ENCODE data around the gene BLACAT1. TPM values are rescaled to one million over a fixed set of nuclear protein-coding genes. Genes with fewer than 3 reads are reported as not detected.

The BLACAT1 gene
- total and polyA plus RNA-seq, 4 donors: 0.44 to 2.1 (median 1.4) TPM

DNA sequence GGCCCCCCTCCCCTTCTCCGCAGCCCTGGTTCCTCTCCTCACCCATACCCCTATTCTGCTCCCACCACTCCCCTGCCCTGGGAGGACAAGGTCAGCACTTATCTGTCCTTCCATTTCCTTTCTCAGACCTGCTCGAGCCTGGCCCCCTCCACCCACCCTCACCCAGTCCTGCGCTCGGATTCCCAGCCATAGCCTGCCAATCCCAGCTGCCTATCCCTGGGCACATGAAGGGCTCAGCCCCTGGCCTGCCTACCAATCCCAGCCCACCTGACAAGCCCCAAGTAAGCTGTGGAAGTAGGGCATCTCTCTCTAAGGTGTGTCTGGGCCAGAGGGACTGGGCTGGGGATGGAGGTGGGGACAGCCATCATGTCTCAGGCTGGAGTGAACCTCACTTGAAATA is 5.4 kb downstream of the BLACAT1 start:
- 33% methylated on average over 3 of the region's 4 CpGs for WGBS (ENCODE audit: insufficient coverage)
- Histone ChIP-seq H3K27me3 (ENCODE audit: control insufficient read depth, insufficient read depth, low read length) (peaks cover 30% of the 10 kb centered on the region), H3K4me3 (ENCODE audit: low read depth, low read length) (no peak overlapping the region), H3K36me3 (ENCODE audit: control insufficient read depth, insufficient read depth, low read length) (peaks cover 15% of the 10 kb centered on the region), H3K27ac (ENCODE audit: low read depth, low read length) (no peak overlapping the region), H3K9me3 (ENCODE audit: control insufficient read depth, insufficient read depth, low read length) (no peaks in the 10 kb centered on the region), H3K4me1 (ENCODE audit: control insufficient read depth, insufficient read depth, low read length) (peaks cover 74% of the 10 kb centered on the region)
- DNase-seq (ENCODE audit: low read depth in 4 of 6, low spot score in 6 of 6): no peak

GRCh38 chr1:205449750-205450443 is 5.9 kb downstream of the BLACAT1 start:
- Histone ChIP-seq H3K36me3 (ENCODE audit: control insufficient read depth, insufficient read depth, low read length) (peaks cover 15% of the 10 kb centered on the region), H3K4me1 (ENCODE audit: control insufficient read depth, insufficient read depth, low read length) (peaks cover 75% of the 10 kb centered on the region), H3K4me3 (ENCODE audit: low read depth, low read length) (no peak overlapping the region), H3K27me3 (ENCODE audit: control insufficient read depth, insufficient read depth, low read length) (peaks cover 24% of the 10 kb centered on the region), H3K9me3 (ENCODE audit: control insufficient read depth, insufficient read depth, low read length) (no peaks in the 10 kb centered on the region), H3K27ac (ENCODE audit: low read depth, low read length) (no peak overlapping the region)
- WGBS (ENCODE audit: insufficient coverage): 25% methylated on average over 9 of the region's 18 CpGs
- peak in 1 of 6 donors; percentile 68 for DNase-seq (ENCODE audit: low read depth in 4 of 6, low spot score in 6 of 6)

- H3K4me1 ChIP-seq (ENCODE audit: control insufficient read depth, insufficient read depth, low read length): peaks cover 79% of the 10 kb centered on the region
- no peak overlapping the region for H3K27ac ChIP-seq (ENCODE audit: low read depth, low read length)
- 84% methylated on average over 4 of the region's 4 CpGs for WGBS (ENCODE audit: insufficient coverage)
- peaks cover 19% of the 10 kb centered on the region for H3K27me3 ChIP-seq (ENCODE audit: control insufficient read depth, insufficient read depth, low read length)
- H3K36me3 ChIP-seq (ENCODE audit: control insufficient read depth, insufficient read depth, low read length): peaks cover 15% of the 10 kb centered on the region
- no peak for DNase-seq (ENCODE audit: low read depth in 4 of 6, low spot score in 6 of 6)
- H3K9me3 ChIP-seq (ENCODE audit: control insufficient read depth, insufficient read depth, low read length): no peaks in the 10 kb centered on the region
- H3K4me3 ChIP-seq (ENCODE audit: low read depth, low read length): no peak overlapping the region
Observed at GRCh38 chr1:205449254-205449749, 6.5 kb downstream of the BLACAT1 start.

- Histone ChIP-seq H3K27me3 (ENCODE audit: control insufficient read depth, insufficient read depth, low read length) (peaks cover 15% of the 10 kb centered on the region), H3K36me3 (ENCODE audit: control insufficient read depth, insufficient read depth, low read length) (peaks cover 12% of the 10 kb centered on the region), H3K27ac (ENCODE audit: low read depth, low read length) (no peak overlapping the region), H3K9me3 (ENCODE audit: control insufficient read depth, insufficient read depth, low read length) (no peaks in the 10 kb centered on the region), H3K4me1 (ENCODE audit: control insufficient read depth, insufficient read depth, low read length) (peaks cover 81% of the 10 kb centered on the region), H3K4me3 (ENCODE audit: low read depth, low read length) (no peak overlapping the region)
- WGBS (ENCODE audit: insufficient coverage): 73% methylated on average over 4 of the region's 6 CpGs
- DNase-seq (ENCODE audit: low read depth in 4 of 6, low spot score in 6 of 6): no peak
Observed at GRCh38 chr1:205448540-205449253, 7.1 kb downstream of the BLACAT1 start.

GRCh38 chr1:205447457-205448341 is 8.1 kb downstream of the BLACAT1 start:
- WGBS (ENCODE audit: insufficient coverage): 50% methylated on average over 14 of the region's 19 CpGs
- DNase-seq (ENCODE audit: low read depth in 4 of 6, low spot score in 6 of 6): no peak
- Histone ChIP-seq H3K27ac (ENCODE audit: low read depth, low read length) (no peak overlapping the region), H3K4me1 (ENCODE audit: control insufficient read depth, insufficient read depth, low read length) (peaks cover 84% of the 10 kb centered on the region), H3K4me3 (ENCODE audit: low read depth, low read length) (no peak overlapping the region), H3K9me3 (ENCODE audit: control insufficient read depth, insufficient read depth, low read length) (no peaks in the 10 kb centered on the region), H3K27me3 (ENCODE audit: control insufficient read depth, insufficient read depth, low read length) (peaks cover 11% of the 10 kb centered on the region), H3K36me3 (ENCODE audit: control insufficient read depth, insufficient read depth, low read length) (peaks cover 9% of the 10 kb centered on the region)

DNA sequence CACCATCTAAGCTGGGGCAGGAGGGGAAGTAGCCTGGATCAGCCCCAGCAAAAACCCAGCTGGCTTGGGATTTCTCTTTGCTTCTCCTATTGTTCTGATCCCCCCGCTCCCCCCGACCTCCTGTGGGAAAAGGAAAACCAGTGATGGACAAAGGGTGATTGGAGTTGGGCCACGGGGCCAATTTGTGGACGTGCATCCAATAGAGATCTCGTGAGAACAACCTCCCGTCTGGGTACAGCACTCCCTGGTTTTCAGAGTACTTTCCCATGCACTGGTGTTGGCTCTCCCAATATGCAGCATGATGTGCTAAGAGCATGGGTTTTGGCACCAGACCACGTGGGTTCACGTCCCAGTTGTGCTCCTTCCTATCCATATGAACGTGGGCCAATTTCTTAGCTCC is 9.0 kb downstream of the BLACAT1 start:
- Histone ChIP-seq H3K27me3 (ENCODE audit: control insufficient read depth, insufficient read depth, low read length) (peaks cover 4% of the 10 kb centered on the region), H3K4me1 (ENCODE audit: control insufficient read depth, insufficient read depth, low read length) (peaks cover 84% of the 10 kb centered on the region), H3K27ac (ENCODE audit: low read depth, low read length) (no peak overlapping the region), H3K9me3 (ENCODE audit: control insufficient read depth, insufficient read depth, low read length) (no peaks in the 10 kb centered on the region), H3K36me3 (ENCODE audit: control insufficient read depth, insufficient read depth, low read length) (peaks cover 9% of the 10 kb centered on the region), H3K4me3 (ENCODE audit: low read depth, low read length) (no peak overlapping the region)
- 43% methylated on average over 5 of the region's 9 CpGs for WGBS (ENCODE audit: insufficient coverage)
- peak in 2 of 6 donors; percentile 50 to 78 for DNase-seq (ENCODE audit: low read depth in 4 of 6, low spot score in 6 of 6)

- no peaks in the 10 kb centered on the region for H3K9me3 ChIP-seq (ENCODE audit: control insufficient read depth, insufficient read depth, low read length)
- H3K27me3 ChIP-seq (ENCODE audit: control insufficient read depth, insufficient read depth, low read length): no peaks in the 10 kb centered on the region
- DNase-seq (ENCODE audit: low read depth in 4 of 6, low spot score in 6 of 6): no peak
- peaks cover 85% of the 10 kb centered on the region for H3K4me1 ChIP-seq (ENCODE audit: control insufficient read depth, insufficient read depth, low read length)
- peak overlapping the region; percentile 71 for H3K27ac ChIP-seq (ENCODE audit: low read depth, low read length)
- WGBS (ENCODE audit: insufficient coverage): 20% methylated on average over 3 of the region's 5 CpGs
- peaks cover 7% of the 10 kb centered on the region for H3K36me3 ChIP-seq (ENCODE audit: control insufficient read depth, insufficient read depth, low read length)
- no peak overlapping the region for H3K4me3 ChIP-seq (ENCODE audit: low read depth, low read length)
Observed at GRCh38 chr1:205445646-205445935, 10.3 kb downstream of the BLACAT1 start.

- Histone ChIP-seq H3K4me3 (ENCODE audit: low read depth, low read length) (peak overlapping the region; percentile 37), H3K36me3 (ENCODE audit: control insufficient read depth, insufficient read depth, low read length) (peaks cover 12% of the 10 kb centered on the region), H3K9me3 (ENCODE audit: control insufficient read depth, insufficient read depth, low read length) (no peaks in the 10 kb centered on the region), H3K4me1 (ENCODE audit: control insufficient read depth, insufficient read depth, low read length) (peaks cover 86% of the 10 kb centered on the region), H3K27ac (ENCODE audit: low read depth, low read length) (peak overlapping the region; percentile 75), H3K27me3 (ENCODE audit: control insufficient read depth, insufficient read depth, low read length) (no peaks in the 10 kb centered on the region)
- 7% methylated on average over 8 of the region's 18 CpGs for WGBS (ENCODE audit: insufficient coverage)
- DNase-seq (ENCODE audit: low read depth in 4 of 6, low spot score in 6 of 6): peak; percentile 62 to 96 (median 82)
Observed at GRCh38 chr1:205444931-205445645, 10.8 kb downstream of the BLACAT1 start.

Measured in spinal cord (tissue), 10 donors.